ENCODE results near the gene PRDM16. TPM values are rescaled to one million over a fixed set of nuclear protein-coding genes. Genes with fewer than 3 reads are reported as not detected.

The PRDM16 gene
- total and polyA plus RNA-seq, 8 donors: 9.6 to 18.0 (median 14.7) TPM

GRCh38 chr1:3317456-3317855, 248.5 kb downstream of the PRDM16 start:
- peaks cover 25 to 26% of the 10 kb centered on the region in 2 donors for H3K4me1 ChIP-seq
- no peak overlapping the region for H3K4me3 ChIP-seq
- H3K27ac ChIP-seq: no peak overlapping the region
- no peak for ATAC-seq
- no peaks in the 10 kb centered on the region for H3K36me3 ChIP-seq
- intact Hi-C loops (cut with DNase I): no loop called here
- TF ChIP-seq CTCF (IDR thresholded peaks at IDR 0.05): no peak
- H3K27me3 ChIP-seq: peaks cover 0 to 31% of the 10 kb centered on the region in 2 donors
- peak in 1 of 4 donors; percentile 65 for DNase-seq
- peaks cover 0 to 2% of the 10 kb centered on the region in 2 donors for H3K9me3 ChIP-seq

DNA sequence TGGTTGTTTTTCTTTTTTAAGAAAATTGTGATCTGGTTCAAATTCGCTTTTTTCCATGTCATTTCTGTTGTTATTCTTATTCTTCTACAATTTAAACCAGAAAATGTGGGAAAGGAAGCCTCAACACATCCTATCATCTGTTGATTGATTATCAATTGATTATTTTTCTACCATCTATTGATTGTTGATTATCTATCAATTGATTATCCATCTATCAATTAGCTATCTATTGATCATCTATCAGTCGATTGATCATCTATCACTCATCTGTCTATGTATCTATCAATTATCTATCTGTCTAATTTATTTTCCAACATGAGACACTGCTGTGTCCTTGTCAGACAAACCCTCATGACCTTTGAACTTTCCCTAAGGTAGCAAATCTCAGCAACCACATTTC, 249.3 kb downstream of the PRDM16 start:
- H3K9me3 ChIP-seq: peaks cover 0 to 2% of the 10 kb centered on the region in 2 donors
- H3K27me3 ChIP-seq: peaks cover 0 to 31% of the 10 kb centered on the region in 2 donors
- no peak overlapping the region for H3K27ac ChIP-seq
- DNase-seq (no peak), ATAC-seq (no peak)
- H3K36me3 ChIP-seq: no peaks in the 10 kb centered on the region
- intact Hi-C loops (cut with DNase I): no loop called here
- no peak overlapping the region for H3K4me3 ChIP-seq
- peaks cover 16 to 18% of the 10 kb centered on the region in 2 donors for H3K4me1 ChIP-seq
- TF ChIP-seq CTCF (IDR thresholded peaks at IDR 0.05): no peak

DNA sequence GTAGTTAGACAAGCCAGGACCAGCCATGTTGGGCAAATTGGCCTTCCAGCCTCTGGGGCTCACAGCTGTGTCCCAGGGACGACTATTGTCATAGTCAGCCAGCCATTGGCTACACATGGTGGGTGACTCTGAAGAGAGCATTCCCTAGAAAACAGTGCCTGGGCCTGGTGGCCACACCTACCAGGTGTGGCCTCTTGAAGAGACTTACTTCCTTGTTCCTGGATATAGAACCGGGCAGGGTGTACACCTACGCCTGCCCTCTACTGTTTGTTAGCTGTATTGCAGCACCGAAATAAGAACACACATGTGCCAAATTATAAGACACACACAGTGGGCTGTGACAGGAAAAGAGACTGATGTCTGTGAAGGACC, 250.9 kb downstream of the PRDM16 start:
- DNase-seq (peak; percentile 43 to 68 (median 45)), ATAC-seq (peak; percentile 90)
- H3K4me1 ChIP-seq: peaks cover under 1 to 8% of the 10 kb centered on the region in 2 donors
- no peak overlapping the region for H3K27ac ChIP-seq
- H3K36me3 ChIP-seq: no peaks in the 10 kb centered on the region
- TF ChIP-seq CTCF (IDR thresholded peaks at IDR 0.05): peak; percentile 70 to 76
- H3K27me3 ChIP-seq: peaks cover 0 to 29% of the 10 kb centered on the region in 2 donors
- H3K4me3 ChIP-seq: no peak overlapping the region
- H3K9me3 ChIP-seq: peaks cover 0 to 2% of the 10 kb centered on the region in 2 donors
- intact Hi-C loops (cut with DNase I): no loop called here

DNA sequence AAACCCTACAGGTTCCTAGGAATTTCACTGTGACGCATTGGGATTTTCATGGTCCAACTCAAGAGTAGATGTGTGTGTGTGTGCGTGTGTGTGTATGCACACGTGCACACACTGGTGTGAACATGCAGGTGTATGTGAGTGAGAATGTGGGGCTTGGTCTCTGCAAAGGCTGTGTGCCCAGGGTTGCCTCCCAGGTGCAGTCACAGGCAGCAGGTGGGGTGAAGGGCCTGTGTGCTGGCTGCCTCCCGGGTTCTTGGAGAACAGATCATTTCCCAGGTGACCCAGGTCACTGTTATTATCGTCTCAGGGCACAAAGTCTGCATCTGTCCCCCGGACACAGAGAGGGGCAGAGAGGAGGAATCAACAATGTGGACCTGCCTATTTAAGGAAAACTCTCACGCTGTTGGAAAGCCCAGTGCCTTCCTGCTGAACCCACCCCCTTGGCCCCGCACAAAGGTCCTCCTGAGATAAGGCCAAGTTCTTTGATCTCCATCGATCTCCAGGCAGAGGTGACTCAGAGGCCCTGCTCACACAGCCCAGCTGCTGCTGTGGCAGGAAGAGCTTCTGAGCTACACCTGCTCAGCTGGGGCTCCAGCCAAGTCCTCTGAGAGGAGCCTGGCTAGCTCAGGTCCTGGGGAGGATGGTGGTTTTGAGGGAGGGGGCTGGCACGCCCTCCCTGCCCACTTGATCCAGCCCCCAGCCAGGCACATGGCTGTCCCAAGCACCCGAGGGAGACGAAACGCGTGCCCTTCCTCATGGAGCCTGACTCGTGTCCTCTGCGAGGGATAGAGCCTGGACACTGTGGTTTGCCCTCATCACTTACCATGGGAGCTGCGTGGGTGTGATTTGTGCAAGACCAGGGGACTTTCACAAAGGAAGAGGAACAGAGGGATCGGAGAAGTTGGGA, 251.5 kb downstream of the PRDM16 start:
- Histone ChIP-seq H3K36me3 (no peaks in the 10 kb centered on the region), H3K27me3 (peaks cover 0 to 34% of the 10 kb centered on the region in 2 donors), H3K9me3 (peaks cover 0 to 2% of the 10 kb centered on the region in 2 donors), H3K4me3 (no peak overlapping the region), H3K4me1 (peaks cover 0 to 7% of the 10 kb centered on the region in 2 donors), H3K27ac (no peak overlapping the region)
- ATAC-seq (peak; percentile 21), DNase-seq (peak in 1 of 4 donors; percentile 43)
- TF ChIP-seq CTCF (IDR thresholded peaks at IDR 0.05): no peak
- intact Hi-C loops (cut with DNase I): no loop called here

Measured in left lung (tissue), 10 donors.